Coronary artery (tissue), 2 donors: Measurements from ENCODE around the gene TPP2.

ENCODE experiments used
- DNase-seq: peaks from one replicate; pipeline ENCODE4 v3.0.0-alpha.2; 2017; ENCODE audit warnings: low spot score
- H3K27ac ChIP-seq, 2 donors: fragments of 200-600 bp; sonication (generic); one replicate each; pipeline ENCODE4 v1.5.1; 2016 to 2019
- H3K4me3 ChIP-seq: fragments of 200-600 bp; sonication (generic); 2 replicates; pipeline ENCODE4 v1.5.1; 2016; ENCODE audit warnings: mild to moderate bottlenecking, moderate library complexity
- CTCF ChIP-seq: fragments of 200-600 bp; sonication (generic); IDR thresholded peaks from one replicate; pipeline ENCODE4 v1.5.1; 2019; ENCODE audit warnings: antibody characterized with exemption

The TPP2 gene

DNA sequence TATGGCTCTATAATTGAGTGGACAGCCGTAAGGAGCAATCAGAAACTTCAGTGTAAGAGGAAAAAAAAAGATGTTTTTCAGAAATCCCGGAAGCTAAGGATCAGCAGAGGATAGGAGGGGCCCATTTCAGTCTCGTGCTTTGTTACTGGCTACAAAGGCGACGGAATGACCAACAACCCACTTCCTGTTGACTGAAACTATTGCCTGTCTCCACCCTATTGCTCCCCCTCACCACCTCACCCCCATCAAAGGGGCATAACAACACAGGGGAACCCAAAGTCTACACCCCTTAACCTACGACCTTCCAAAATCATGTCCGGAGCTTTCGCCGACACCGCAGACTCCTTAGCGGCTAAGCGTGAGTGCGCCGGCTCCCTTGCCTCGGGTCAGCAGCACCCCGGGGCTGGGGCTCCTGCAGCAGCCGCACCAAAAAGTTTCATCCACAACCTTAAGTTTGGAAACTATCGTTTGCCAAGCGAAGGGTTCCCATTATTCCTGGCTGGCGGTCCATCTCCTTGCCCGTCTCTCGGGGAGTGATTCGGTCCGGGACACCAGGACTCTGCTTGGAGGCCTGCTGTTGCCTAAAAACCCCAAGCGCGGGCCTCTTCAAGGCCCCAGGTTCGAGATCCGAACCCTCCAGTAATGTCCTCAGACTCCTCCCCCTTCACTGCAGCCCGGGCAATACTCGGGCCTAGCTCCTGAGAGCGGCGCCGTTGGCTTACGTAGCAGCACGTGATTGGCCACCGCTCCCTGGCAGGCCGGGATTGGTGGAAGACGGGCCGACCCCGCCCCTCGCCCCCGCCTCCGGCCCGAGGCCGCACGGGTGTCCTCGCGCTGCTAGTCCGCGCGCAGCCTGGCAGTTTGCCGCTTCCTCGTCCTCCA lies at the start of gene TPP2:
TSS of gene TPP2 (plus strand) at position 840 of the 882 bp plus-strand sequence. CDS start 53 bp downstream, outside the sequence.
- Histone ChIP-seq H3K4me3 (peak within 1 kb of the TSS; percentile 92), H3K27ac (peak within 1 kb of the TSS; percentile 96)
- no peak for TF ChIP-seq CTCF
- DNase-seq, result peak; percentile 99

DNA sequence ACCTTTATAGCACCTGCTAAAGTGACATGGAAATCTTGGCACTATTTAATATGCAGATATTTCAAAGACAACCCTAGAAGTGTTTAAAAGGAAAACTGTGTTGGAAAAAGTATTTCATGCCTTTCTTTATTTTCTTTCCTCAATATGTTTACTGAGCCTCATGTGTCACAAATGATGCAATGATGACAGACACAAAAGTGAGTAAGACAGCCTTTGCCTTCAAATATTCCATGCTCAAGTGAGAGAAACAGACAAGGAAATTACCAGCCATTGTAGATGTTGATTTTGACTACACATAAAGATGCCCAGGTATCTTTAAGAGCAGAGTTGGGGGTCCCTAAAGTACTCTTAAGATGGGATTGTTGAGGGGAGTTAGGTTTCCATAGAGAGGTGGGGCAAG lies 48.0 kb upstream of the TPP2 start:
- DNase-seq, result no peak
- no peak overlapping the region for H3K4me3 ChIP-seq
- H3K27ac ChIP-seq, result no peak overlapping the region
- no peak for TF ChIP-seq CTCF

DNA sequence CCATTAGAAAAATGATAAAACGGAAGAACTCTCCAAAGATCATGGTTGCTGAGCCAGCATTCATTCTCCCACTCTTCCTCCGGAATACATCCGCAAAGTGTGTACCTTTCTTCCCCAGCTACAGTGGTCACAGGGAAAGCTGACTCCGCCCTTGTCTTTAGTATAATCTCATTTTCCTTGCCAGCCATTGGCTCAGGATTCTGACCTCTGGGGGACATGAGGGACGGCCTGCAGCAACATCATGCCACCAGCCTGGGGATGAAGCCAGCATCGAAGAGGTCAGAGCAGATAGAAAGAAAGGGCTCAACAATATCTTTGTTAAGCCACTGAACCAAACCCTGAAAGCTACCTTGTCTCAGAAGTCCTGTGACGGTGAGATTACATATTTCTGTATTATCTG lies 46.3 kb upstream of the TPP2 start:
- DNase-seq, result no peak
- no peak overlapping the region for H3K4me3 ChIP-seq
- no peak overlapping the region for H3K27ac ChIP-seq
- TF ChIP-seq CTCF, result no peak

- no peak overlapping the region for H3K27ac ChIP-seq
- DNase-seq, result no peak
- H3K4me3 ChIP-seq, result no peak overlapping the region
- TF ChIP-seq CTCF, result no peak
Measured at GRCh38 chr13:102555914-102556553, 40.8 kb upstream of the TPP2 start.

- no peak for TF ChIP-seq CTCF
- no peak for DNase-seq
- no peak overlapping the region for H3K4me3 ChIP-seq
Measured at GRCh38 chr13:102556806-102557205, 40.0 kb upstream of the TPP2 start.

GRCh38 chr13:102558029-102558428 lies 38.8 kb upstream of the TPP2 start:
- no peak for TF ChIP-seq CTCF
- DNase-seq, result no peak
- Histone ChIP-seq H3K27ac (no peak overlapping the region), H3K4me3 (no peak overlapping the region)

More at GRCh38 chr13:102556806-102557205, 40.0 kb upstream of the TPP2 start:
- H3K27ac ChIP-seq, result no peak overlapping the region
